Activated CD4-positive, alpha-beta T cell treated with anti-CD3 and anti-CD28 coated beads, Interleukin-2, amount 50 U/mL, for 16 hours (primary cell): Measurements from ENCODE around the gene EPHA2.
A peak's percentile ranks its signal among the peaks of the same experiment; 100 is the strongest.

Source experiments
- DNase-seq: peaks from one replicate; pipeline ENCODE4 v3.0.0-alpha.2; 2020

Gene EPHA2

GRCh38 chr1:16149146-16149545 is 6.7 kb downstream of the EPHA2 start:
- no peak for DNase-seq

- no peak for DNase-seq
Observed at GRCh38 chr1:16148329-16149092, 7.4 kb downstream of the EPHA2 start.

- DNase-seq, result no peak
Observed at GRCh38 chr1:16147156-16147926, 8.5 kb downstream of the EPHA2 start.

GRCh38 chr1:16146279-16147155 is 9.4 kb downstream of the EPHA2 start:
- DNase-seq, result no peak

GRCh38 chr1:16145662-16146278 is 10.1 kb downstream of the EPHA2 start:
- no peak for DNase-seq

- no peak for DNase-seq
Observed at GRCh38 chr1:16145030-16145661, 10.7 kb downstream of the EPHA2 start.

GRCh38 chr1:16144325-16145029 is 11.4 kb downstream of the EPHA2 start:
- no peak for DNase-seq

- DNase-seq, result no peak
Observed at GRCh38 chr1:16143566-16144324, 12.1 kb downstream of the EPHA2 start.

- no peak for DNase-seq
Observed at GRCh38 chr1:16143005-16143565, 12.8 kb downstream of the EPHA2 start.

GRCh38 chr1:16142383-16142995 is 13.4 kb downstream of the EPHA2 start:
- no peak for DNase-seq

- no peak for DNase-seq
Observed at GRCh38 chr1:16141573-16142336, 14.1 kb downstream of the EPHA2 start.

GRCh38 chr1:16140068-16140596 is 15.7 kb downstream of the EPHA2 start:
- no peak for DNase-seq

- peak; percentile 16 for DNase-seq
Observed at GRCh38 chr1:16139473-16139962, 16.4 kb downstream of the EPHA2 start.

- no peak for DNase-seq
Observed at GRCh38 chr1:16138772-16139221, 17.1 kb downstream of the EPHA2 start.

GRCh38 chr1:16137890-16138467 is 17.9 kb downstream of the EPHA2 start:
- no peak for DNase-seq

- no peak for DNase-seq
Observed at GRCh38 chr1:16135501-16135900, 20.4 kb downstream of the EPHA2 start.

GRCh38 chr1:16134906-16135305 is 21.0 kb downstream of the EPHA2 start:
- no peak for DNase-seq

GRCh38 chr1:16134066-16134801 is 21.6 kb downstream of the EPHA2 start:
- no peak for DNase-seq
